ENCODE data around the gene DNASE1.
A peak's percentile ranks its signal among the peaks of the same experiment; 100 is the strongest.
"Not testable (repeated sequence)": the region's sequence is repeated elsewhere in the genome, so short reads cannot be mapped to it uniquely, and the experiment has no call there.

Gene DNASE1

GRCh38 chr16:3654249-3654991, at the start of gene DNASE1:
Gene DNASE1, plus strand, starts transcription at chr16:3654691. Its CDS starts 683 bp downstream, at chr16:3655374.
- peak; percentile 83 for DNase-seq (ENCODE audit: low read depth, low spot score)

- no peak for DNase-seq (ENCODE audit: low read depth, low spot score)
Measured at GRCh38 chr16:3606441-3606840, 48.0 kb upstream of the DNASE1 start.

GRCh38 chr16:3607161-3607560, 47.3 kb upstream of the DNASE1 start:
- DNase-seq (ENCODE audit: low read depth, low spot score): no peak

- no peak for DNase-seq (ENCODE audit: low read depth, low spot score)
Measured at GRCh38 chr16:3607634-3608033, 46.9 kb upstream of the DNASE1 start.

GRCh38 chr16:3608069-3608468, 46.4 kb upstream of the DNASE1 start:
- no peak for DNase-seq (ENCODE audit: low read depth, low spot score)

GRCh38 chr16:3608976-3609375, 45.5 kb upstream of the DNASE1 start:
- not testable (repeated sequence) for DNase-seq (ENCODE audit: low read depth, low spot score)

- DNase-seq (ENCODE audit: low read depth, low spot score): no peak
Measured at GRCh38 chr16:3609895-3610697, 44.4 kb upstream of the DNASE1 start.

GRCh38 chr16:3610698-3611145, 43.8 kb upstream of the DNASE1 start:
- DNase-seq (ENCODE audit: low read depth, low spot score): no peak

GRCh38 chr16:3611146-3611975, 43.1 kb upstream of the DNASE1 start, which contains the start of gene SLX4:
Gene SLX4, minus strand, starts transcription at chr16:3611606. Its CDS starts 2,642 bp downstream, at chr16:3608964.
- peak; percentile 95 for DNase-seq (ENCODE audit: low read depth, low spot score)

GRCh38 chr16:3612510-3613466, 41.7 kb upstream of the DNASE1 start:
- DNase-seq (ENCODE audit: low read depth, low spot score): no peak

- no peak for DNase-seq (ENCODE audit: low read depth, low spot score)
Measured at GRCh38 chr16:3618769-3619141, 35.7 kb upstream of the DNASE1 start.

GRCh38 chr16:3623642-3624041, 30.8 kb upstream of the DNASE1 start:
- no peak for DNase-seq (ENCODE audit: low read depth, low spot score)

GRCh38 chr16:3625331-3625730, 29.2 kb upstream of the DNASE1 start:
- no peak for DNase-seq (ENCODE audit: low read depth, low spot score)

- DNase-seq (ENCODE audit: low read depth, low spot score): no peak
Measured at GRCh38 chr16:3625911-3626732, 28.4 kb upstream of the DNASE1 start.

- DNase-seq (ENCODE audit: low read depth, low spot score): no peak
Measured at GRCh38 chr16:3637371-3637923, 17.0 kb upstream of the DNASE1 start.

- no peak for DNase-seq (ENCODE audit: low read depth, low spot score)
Measured at GRCh38 chr16:3638916-3639644, 15.4 kb upstream of the DNASE1 start.

- peak; percentile 51 for DNase-seq (ENCODE audit: low read depth, low spot score)
Measured at GRCh38 chr16:3640207-3640606, 14.3 kb upstream of the DNASE1 start.

GRCh38 chr16:3640632-3641501, 13.6 kb upstream of the DNASE1 start:
- no peak for DNase-seq (ENCODE audit: low read depth, low spot score)
